AG04450 (cell line): ENCODE data around the gene FCAR. TPM values are rescaled to one million over a fixed set of nuclear protein-coding genes. Genes with fewer than 3 reads are reported as not detected.
"Not testable (repeated sequence)": the region's sequence is repeated elsewhere in the genome, so short reads cannot be mapped to it uniquely, and the experiment has no call there.

Experiments
- CTCF ChIA-PET: fragments of 300-600, 350-600 bp; formaldehyde crosslinking; extraction: SDS; loops from one replicate; lab custom pipeline; 2022; ENCODE audit warnings: antibody characterized with exemption, inconsistent platforms; lab: Charles Lee
- POLR2A ChIA-PET: fragments of 350-600 bp; formaldehyde crosslinking; extraction: SDS; loops from one replicate; lab custom pipeline; 2021; ENCODE audit warnings: antibody characterized with exemption, inconsistent platforms; lab: Yijun Ruan, JAX
- DNase-seq: peaks from one replicate; pipeline ENCODE4 v3.0.0-alpha.2; 2011; ENCODE audit warnings: low read depth, low spot score
- H3K27ac ChIP-seq: one replicate; pipeline ENCODE4 v1.5.1; 2012; ENCODE audit warnings: low read depth, low read length, control low read depth
- H3K27me3 ChIP-seq: one replicate; pipeline ENCODE4 v1.6.0; 2012; ENCODE audit warnings: low read length; ENCODE audit not compliant: control insufficient read depth, insufficient read depth
- H3K4me3 ChIP-seq: 2 replicates; pipeline ENCODE4 v1.5.1; 2011; ENCODE audit warnings: mild to moderate bottlenecking, low read depth, low read length, control low read depth
- H3K9me3 ChIP-seq: 2 replicates; pipeline ENCODE4 v1.5.1; 2012; ENCODE audit warnings: low read length; ENCODE audit not compliant: control insufficient read depth, insufficient read depth
- CTCF ChIP-seq: IDR thresholded peaks from 2 replicates; pipeline ENCODE4 v1.5.1; 2011; ENCODE audit warnings: low read depth, low read length, control low read depth, inconsistent platforms
- polyA plus RNA-seq: library from polyadenylated mRNA; depleted of rRNA; stranded (reverse); fragments of >200 nt; gene quantifications from 2 replicates; pipeline ENCODE4 v1.2.3, GENCODE V29; 2011

The FCAR gene
- polyA plus RNA-seq, 1 experiment: not detected

DNA sequence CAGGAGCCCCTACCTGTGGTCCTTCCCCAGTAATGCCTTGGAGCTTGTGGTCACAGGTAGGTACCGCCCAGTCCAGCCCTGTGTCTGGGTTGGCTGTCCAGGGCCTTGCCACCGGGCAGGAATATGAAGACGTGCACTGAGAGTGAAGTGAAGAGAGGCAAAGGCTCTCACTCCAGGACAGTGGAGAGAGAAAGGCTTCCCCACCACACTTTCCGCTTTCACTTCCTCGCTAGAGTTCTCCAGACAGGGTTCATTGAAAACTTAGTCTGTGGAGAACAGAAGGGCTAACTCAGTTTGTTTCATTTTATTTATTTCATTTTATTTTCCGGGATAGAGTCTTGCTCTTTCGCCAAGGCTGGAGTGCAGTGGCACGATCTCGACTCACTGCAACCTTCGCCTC, 14.2 kb downstream of the FCAR start:
- Histone ChIP-seq H3K4me3 (no peak overlapping the region), H3K27ac (no peak overlapping the region), H3K9me3 (peaks cover 68% of the 10 kb centered on the region), H3K27me3 (no peaks in the 10 kb centered on the region)
- POLR2A ChIA-PET: no interaction called here
- CTCF ChIA-PET: no interaction called here
- TF ChIP-seq CTCF: no peak
- DNase-seq: no peak

- no peak overlapping the region for H3K27ac ChIP-seq
- H3K4me3 ChIP-seq: no peak overlapping the region
- DNase-seq: no peak
- POLR2A ChIA-PET: no interaction called here
- peaks cover 65% of the 10 kb centered on the region for H3K9me3 ChIP-seq
- CTCF ChIA-PET: no interaction called here
- TF ChIP-seq CTCF: no peak
- H3K27me3 ChIP-seq: no peaks in the 10 kb centered on the region
These were observed 15.5 kb downstream of the FCAR start for GRCh38 chr19:54889566-54889965.

- no peak for TF ChIP-seq CTCF
- no peak for DNase-seq
- Histone ChIP-seq H3K27ac (no peak overlapping the region), H3K9me3 (peaks cover 33% of the 10 kb centered on the region), H3K27me3 (no peaks in the 10 kb centered on the region), H3K4me3 (no peak overlapping the region)
- POLR2A ChIA-PET: no interaction called here
- CTCF ChIA-PET: no interaction called here
These were observed 19.4 kb downstream of the FCAR start for GRCh38 chr19:54893406-54893805.

- H3K27me3 ChIP-seq, POLR2A ChIA-PET, H3K4me3 ChIP-seq, DNase-seq, H3K27ac ChIP-seq, CTCF ChIA-PET: not testable (repeated sequence)
- H3K9me3 ChIP-seq: peaks cover 27% of the 10 kb centered on the region
These were observed 20.1 kb downstream of the FCAR start for GRCh38 chr19:54894106-54894505.

GRCh38 chr19:54896036-54896435, 22.0 kb downstream of the FCAR start:
- Histone ChIP-seq H3K4me3 (no peak overlapping the region), H3K9me3 (peaks cover 29% of the 10 kb centered on the region), H3K27ac (no peak overlapping the region), H3K27me3 (no peaks in the 10 kb centered on the region)
- ChIA-PET CTCF (no interaction called here), POLR2A (no interaction called here)
- no peak for DNase-seq
- no peak for TF ChIP-seq CTCF

DNA sequence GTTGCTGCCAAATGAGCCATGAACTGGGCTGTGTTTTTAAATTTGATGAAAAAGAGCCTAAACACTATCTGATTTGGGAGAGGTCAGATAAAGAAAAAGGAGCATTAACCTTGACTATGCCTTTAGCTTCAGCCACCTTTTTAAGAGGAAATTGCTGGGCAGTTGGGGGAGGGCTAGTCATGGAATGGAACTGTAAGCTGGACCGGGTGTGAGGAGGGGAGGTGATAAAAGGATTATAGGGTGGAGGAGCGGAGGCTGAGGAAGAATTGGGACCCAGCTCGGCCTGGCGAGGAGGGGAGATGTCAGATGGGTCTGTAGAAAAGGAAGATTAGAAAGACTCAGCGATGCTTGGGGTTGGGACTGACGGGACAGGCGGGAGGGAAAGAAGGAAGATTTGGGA, 24.6 kb downstream of the FCAR start:
- DNase-seq, H3K4me3 ChIP-seq, H3K27ac ChIP-seq, H3K27me3 ChIP-seq, POLR2A ChIA-PET, CTCF ChIA-PET: not testable (repeated sequence)
- H3K9me3 ChIP-seq: peaks cover 31% of the 10 kb centered on the region

DNA sequence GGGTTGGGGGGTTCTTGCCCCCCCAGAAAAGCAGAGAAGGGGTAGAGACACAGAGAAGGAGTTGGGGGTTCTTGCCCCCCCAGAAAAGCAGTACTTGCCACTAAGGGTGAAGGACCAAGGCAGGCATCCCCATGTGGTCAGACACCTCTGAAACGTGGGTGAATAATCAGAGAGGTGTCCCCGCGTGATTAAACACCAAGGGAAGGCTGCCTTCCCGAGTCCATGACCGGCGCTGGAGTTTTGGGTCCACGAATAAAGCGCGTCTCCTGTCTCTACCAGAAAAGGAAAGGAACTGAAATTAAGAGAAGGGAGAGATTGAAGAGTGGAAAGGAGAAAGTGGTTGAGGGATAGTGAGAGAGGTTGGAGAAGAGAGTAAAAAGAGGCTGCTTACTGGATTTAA, 25.6 kb downstream of the FCAR start:
- DNase-seq, POLR2A ChIA-PET, H3K4me3 ChIP-seq, CTCF ChIA-PET, H3K27ac ChIP-seq, H3K27me3 ChIP-seq: not testable (repeated sequence)
- H3K9me3 ChIP-seq: peaks cover 28% of the 10 kb centered on the region

DNA sequence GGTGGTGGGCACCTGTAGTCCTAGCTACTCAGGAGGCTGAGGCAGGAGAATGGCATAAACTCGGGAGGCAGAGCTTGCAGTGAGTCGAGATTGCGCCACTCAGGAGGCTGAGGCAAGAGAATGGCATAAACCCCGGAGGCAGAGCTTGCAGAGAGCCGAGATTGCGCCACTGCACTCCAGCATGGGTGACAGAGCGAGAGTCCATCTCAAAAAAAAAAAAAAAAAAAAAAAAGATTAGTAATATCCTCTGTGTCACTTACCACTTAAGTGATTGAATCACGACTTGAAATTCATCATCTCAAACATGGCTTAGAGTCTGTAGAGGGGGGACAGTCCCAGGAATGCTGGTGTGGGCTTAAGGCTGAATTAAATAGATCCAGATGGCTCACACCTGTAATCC, 27.1 kb downstream of the FCAR start:
- H3K27ac ChIP-seq, H3K27me3 ChIP-seq, DNase-seq, H3K4me3 ChIP-seq, CTCF ChIA-PET: not testable (repeated sequence)
- POLR2A ChIA-PET: interaction anchor here (0.6 kb wide), 1 partner anchor 1738 kb away, joined by 6 read pairs; no protein-coding TSS in a partner anchor
- peaks cover 33% of the 10 kb centered on the region for H3K9me3 ChIP-seq
